Measurements from ENCODE around the gene MGMT.

Gene MGMT

GRCh38 chr10:129717816-129718547 is 250.9 kb downstream of the MGMT start:
- Histone ChIP-seq H3K4me1 (ENCODE audit: insufficient read depth, low read length) (no peaks in the 10 kb centered on the region), H3K36me3 (ENCODE audit: insufficient read depth, low read length) (no peaks in the 10 kb centered on the region), H3K9me3 (ENCODE audit: control insufficient read depth, insufficient read depth, low read length) (no peaks in the 10 kb centered on the region), H3K9ac (ENCODE audit: low read depth, low read length) (no peak overlapping the region)

- H3K9ac ChIP-seq (ENCODE audit: low read depth, low read length), result no peak overlapping the region
- no peaks in the 10 kb centered on the region for H3K4me1 ChIP-seq (ENCODE audit: insufficient read depth, low read length)
- H3K9me3 ChIP-seq (ENCODE audit: control insufficient read depth, insufficient read depth, low read length), result no peaks in the 10 kb centered on the region
- H3K36me3 ChIP-seq (ENCODE audit: insufficient read depth, low read length), result no peaks in the 10 kb centered on the region
Observed at GRCh38 chr10:129718548-129719414, 251.7 kb downstream of the MGMT start.

GRCh38 chr10:129719415-129719739 is 252.3 kb downstream of the MGMT start:
- Histone ChIP-seq H3K36me3 (ENCODE audit: insufficient read depth, low read length) (no peaks in the 10 kb centered on the region), H3K9me3 (ENCODE audit: control insufficient read depth, insufficient read depth, low read length) (no peaks in the 10 kb centered on the region), H3K9ac (ENCODE audit: low read depth, low read length) (no peak overlapping the region), H3K4me1 (ENCODE audit: insufficient read depth, low read length) (no peaks in the 10 kb centered on the region)

GRCh38 chr10:129719889-129720590 is 253.0 kb downstream of the MGMT start:
- Histone ChIP-seq H3K9me3 (ENCODE audit: control insufficient read depth, insufficient read depth, low read length) (no peaks in the 10 kb centered on the region), H3K9ac (ENCODE audit: low read depth, low read length) (no peak overlapping the region), H3K4me1 (ENCODE audit: insufficient read depth, low read length) (no peaks in the 10 kb centered on the region), H3K36me3 (ENCODE audit: insufficient read depth, low read length) (no peaks in the 10 kb centered on the region)

- peaks cover 2% of the 10 kb centered on the region; the same call in 1 of the 2 replicates for H3K9me3 ChIP-seq (ENCODE audit: control insufficient read depth, insufficient read depth, low read length)
- H3K4me1 ChIP-seq (ENCODE audit: insufficient read depth, low read length), result no peaks in the 10 kb centered on the region
- no peaks in the 10 kb centered on the region for H3K36me3 ChIP-seq (ENCODE audit: insufficient read depth, low read length)
- H3K9ac ChIP-seq (ENCODE audit: low read depth, low read length), result no peak overlapping the region
Observed at GRCh38 chr10:129725011-129725410, 258.0 kb downstream of the MGMT start.

GRCh38 chr10:129725482-129725881 is 258.4 kb downstream of the MGMT start:
- peaks cover 2% of the 10 kb centered on the region; the same call in 1 of the 2 replicates for H3K9me3 ChIP-seq (ENCODE audit: control insufficient read depth, insufficient read depth, low read length)
- no peak overlapping the region for H3K9ac ChIP-seq (ENCODE audit: low read depth, low read length)
- H3K36me3 ChIP-seq (ENCODE audit: insufficient read depth, low read length), result no peaks in the 10 kb centered on the region
- peaks cover 4% of the 10 kb centered on the region; the same call in 1 of the 2 replicates for H3K4me1 ChIP-seq (ENCODE audit: insufficient read depth, low read length)

GRCh38 chr10:129725890-129726631 is 259.0 kb downstream of the MGMT start:
- peaks cover 2% of the 10 kb centered on the region; the same call in 1 of the 2 replicates for H3K9me3 ChIP-seq (ENCODE audit: control insufficient read depth, insufficient read depth, low read length)

GRCh38 chr10:129727071-129727470 is 260.0 kb downstream of the MGMT start:
- Histone ChIP-seq H3K4me1 (ENCODE audit: insufficient read depth, low read length) (peaks cover 8% of the 10 kb centered on the region; the same call in 1 of the 2 replicates), H3K9me3 (ENCODE audit: control insufficient read depth, insufficient read depth, low read length) (peaks cover 2% of the 10 kb centered on the region), H3K36me3 (ENCODE audit: insufficient read depth, low read length) (no peaks in the 10 kb centered on the region), H3K9ac (ENCODE audit: low read depth, low read length) (no peak overlapping the region)

More at GRCh38 chr10:129725890-129726631, 259.0 kb downstream of the MGMT start:
- Histone ChIP-seq H3K36me3 (ENCODE audit: insufficient read depth, low read length) (no peaks in the 10 kb centered on the region), H3K4me1 (ENCODE audit: insufficient read depth, low read length) (peaks cover 8% of the 10 kb centered on the region; the same call in 1 of the 2 replicates), H3K9ac (ENCODE audit: low read depth, low read length) (no peak overlapping the region)

GRCh38 chr10:129727495-129727894 is 260.5 kb downstream of the MGMT start:
- H3K9me3 ChIP-seq (ENCODE audit: control insufficient read depth, insufficient read depth, low read length), result peaks cover 2% of the 10 kb centered on the region
- H3K4me1 ChIP-seq (ENCODE audit: insufficient read depth, low read length), result peaks cover 8% of the 10 kb centered on the region; the same call in 1 of the 2 replicates
- no peak overlapping the region for H3K9ac ChIP-seq (ENCODE audit: low read depth, low read length)
- H3K36me3 ChIP-seq (ENCODE audit: insufficient read depth, low read length), result no peaks in the 10 kb centered on the region

- H3K36me3 ChIP-seq (ENCODE audit: insufficient read depth, low read length), result no peaks in the 10 kb centered on the region
- H3K9ac ChIP-seq (ENCODE audit: low read depth, low read length), result no peak overlapping the region
- H3K9me3 ChIP-seq (ENCODE audit: control insufficient read depth, insufficient read depth, low read length), result peaks cover 2% of the 10 kb centered on the region
- H3K4me1 ChIP-seq (ENCODE audit: insufficient read depth, low read length), result peaks cover 8% of the 10 kb centered on the region; the same call in 1 of the 2 replicates
Observed at GRCh38 chr10:129728246-129728820, 261.3 kb downstream of the MGMT start.

- Histone ChIP-seq H3K9me3 (ENCODE audit: control insufficient read depth, insufficient read depth, low read length) (peaks cover 2% of the 10 kb centered on the region), H3K36me3 (ENCODE audit: insufficient read depth, low read length) (no peaks in the 10 kb centered on the region), H3K9ac (ENCODE audit: low read depth, low read length) (no peak overlapping the region), H3K4me1 (ENCODE audit: insufficient read depth, low read length) (peaks cover 8% of the 10 kb centered on the region; the same call in 1 of the 2 replicates)
Observed at GRCh38 chr10:129728905-129729795, 262.1 kb downstream of the MGMT start.

GRCh38 chr10:129730272-129730992 is 263.4 kb downstream of the MGMT start:
- peaks cover 8% of the 10 kb centered on the region; the same call in 1 of the 2 replicates for H3K4me1 ChIP-seq (ENCODE audit: insufficient read depth, low read length)
- H3K9me3 ChIP-seq (ENCODE audit: control insufficient read depth, insufficient read depth, low read length), result peaks cover 2% of the 10 kb centered on the region
- no peaks in the 10 kb centered on the region for H3K36me3 ChIP-seq (ENCODE audit: insufficient read depth, low read length)
- H3K9ac ChIP-seq (ENCODE audit: low read depth, low read length), result no peak overlapping the region
